Activated CD8-positive, alpha-beta T cell treated with anti-CD3 and anti-CD28 coated beads, Interleukin-2, amount 10 ng/mL, durations not matched to agents 7 days and 5 days (primary cell): ENCODE measurements around the gene BSND. TPM values are rescaled to one million over a fixed set of nuclear protein-coding genes. Genes with fewer than 3 reads are reported as not detected.

Experiments used
- ATAC-seq: fragments of 150-1000 bp; cut with Tn5 transposase; one replicate; pipeline ENCODE4 v1.10.0; 2021; ENCODE audit warnings: moderate library complexity
- CTCF ChIA-PET: fragments of 350-600 bp; sonication (Branson Sonifier 250); formaldehyde crosslinking; loops from one replicate; lab custom pipeline; 2021; ENCODE audit warnings: antibody characterized with exemption; lab: Charles Lee
- POLR2A ChIA-PET: fragments of 350-600 bp; sonication (Branson Sonifier 250); formaldehyde crosslinking; loops from one replicate; lab custom pipeline; 2021; ENCODE audit warnings: antibody characterized with exemption; lab: Charles Lee
- DNase-seq: peaks from one replicate; pipeline ENCODE4 v3.0.0-alpha.2; 2020
- H3K27ac Mint-ChIP-seq: one replicate; pipeline ENCODE4 v1.8.0; 2021; ENCODE audit warnings: mild to moderate bottlenecking, mixed read lengths
- H3K27me3 Mint-ChIP-seq: one replicate; pipeline ENCODE4 v1.8.0; 2021; ENCODE audit warnings: low read depth, mixed read lengths
- H3K36me3 Mint-ChIP-seq: one replicate; pipeline ENCODE4 v1.8.0; 2021; ENCODE audit warnings: low read depth, mixed read lengths
- H3K4me1 Mint-ChIP-seq: one replicate; pipeline ENCODE4 v1.8.0; 2021; ENCODE audit warnings: low read depth, mixed read lengths
- H3K4me3 Mint-ChIP-seq: one replicate; pipeline ENCODE4 v1.8.0; 2021; ENCODE audit warnings: mild to moderate bottlenecking, mixed read lengths
- H3K9me3 Mint-ChIP-seq: one replicate; pipeline ENCODE4 v1.8.0; 2022; ENCODE audit warnings: mixed read lengths; ENCODE audit not compliant: insufficient read depth
- total RNA-seq, 2 experiments: library from RNA; stranded (reverse); gene quantifications; one replicate each; pipeline ENCODE4 v1.2.3, GENCODE V29; 2021

The BSND gene
- total RNA-seq, 2 experiments from 2014 or later: 0.05 TPM; not detected in 1

- peak overlapping the region; percentile 87 for H3K27ac Mint-ChIP-seq
- POLR2A ChIA-PET: interaction anchor here (0.8 to 1.7 kb wide), 2 partner anchors 44 to 50 kb away, joined by 3 to 9 read pairs; no protein-coding TSS in a partner anchor
Measured at GRCh38 chr1:54995013-54995760, 3.5 kb upstream of the BSND start.

GRCh38 chr1:54995835-54996234 lies 2.9 kb upstream of the BSND start:
- no peaks in the 10 kb centered on the region for H3K36me3 Mint-ChIP-seq
- ChIA-PET CTCF (interaction anchor here (0.6 to 6.4 kb wide), 17 partner anchors 9 to 194 kb away, joined by 3 to 119 read pairs (median 4); partner anchors contain the start of genes DHCR24 and TTC22), POLR2A (interaction anchor here (0.8 to 1.7 kb wide), 2 partner anchors 45 to 51 kb away, joined by 3 to 9 read pairs; no protein-coding TSS in a partner anchor)
- H3K27ac Mint-ChIP-seq: peak overlapping the region; percentile 87
- H3K9me3 Mint-ChIP-seq: no peaks in the 10 kb centered on the region
- ATAC-seq (peak; percentile 79), DNase-seq (peak; percentile 81)
- H3K4me1 Mint-ChIP-seq: peaks cover 40% of the 10 kb centered on the region
- peak overlapping the region; percentile 42 for H3K4me3 Mint-ChIP-seq
- peaks cover 32% of the 10 kb centered on the region for H3K27me3 Mint-ChIP-seq

More at GRCh38 chr1:54995013-54995760, 3.5 kb upstream of the BSND start:
- CTCF ChIA-PET: interaction anchor here (1.0 to 6.4 kb wide), 10 partner anchors 8 to 65 kb away, joined by 3 to 119 read pairs (median 8); no protein-coding TSS in a partner anchor
- Mint-ChIP-seq H3K9me3 (no peaks in the 10 kb centered on the region), H3K27me3 (peaks cover 32% of the 10 kb centered on the region), H3K4me3 (no peak overlapping the region), H3K36me3 (no peaks in the 10 kb centered on the region), H3K4me1 (peaks cover 40% of the 10 kb centered on the region)
- ATAC-seq (no peak), DNase-seq (no peak)

GRCh38 chr1:54996359-54996868 lies 2.3 kb upstream of the BSND start:
- Mint-ChIP-seq H3K4me1 (peaks cover 40% of the 10 kb centered on the region), H3K36me3 (no peaks in the 10 kb centered on the region), H3K27ac (peak overlapping the region; percentile 87), H3K4me3 (peak overlapping the region; percentile 42), H3K9me3 (no peaks in the 10 kb centered on the region), H3K27me3 (peaks cover 32% of the 10 kb centered on the region)
- peak; percentile 82 for ATAC-seq
- ChIA-PET POLR2A (interaction anchor here (1.7 kb wide), 1 partner anchor 52 kb away, joined by 9 read pairs; no protein-coding TSS in a partner anchor), CTCF (interaction anchor here (0.6 to 6.4 kb wide), 20 partner anchors 9 to 195 kb away, joined by 3 to 119 read pairs (median 4); partner anchors contain the start of genes DHCR24 and TTC22)
- peak; percentile 86 for DNase-seq

GRCh38 chr1:54996869-54997710 lies 1.6 kb upstream of the BSND start:
- H3K4me1 Mint-ChIP-seq: peaks cover 40% of the 10 kb centered on the region
- CTCF ChIA-PET: interaction anchor here (0.7 to 6.4 kb wide), 15 partner anchors 8 to 196 kb away, joined by 3 to 119 read pairs (median 4); partner anchors contain the start of gene TTC22
- H3K36me3 Mint-ChIP-seq: no peaks in the 10 kb centered on the region
- ATAC-seq (peak; percentile 16), DNase-seq (no peak)
- POLR2A ChIA-PET: interaction anchor here (0.8 to 1.7 kb wide), 2 partner anchors 48 to 52 kb away, joined by 3 to 9 read pairs; no protein-coding TSS in a partner anchor
- peaks cover 32% of the 10 kb centered on the region for H3K27me3 Mint-ChIP-seq
- no peak overlapping the region for H3K27ac Mint-ChIP-seq
- H3K4me3 Mint-ChIP-seq: peak overlapping the region; percentile 42
- H3K9me3 Mint-ChIP-seq: no peaks in the 10 kb centered on the region

- POLR2A ChIA-PET: no interaction called here
Measured at GRCh38 chr1:54997711-54997986, 1.1 kb upstream of the BSND start.

GRCh38 chr1:54998100-54998499 lies 633 bp upstream of the BSND start:
- ATAC-seq (no peak), DNase-seq (no peak)
- ChIA-PET CTCF (interaction anchor here (0.9 to 6.4 kb wide), 3 partner anchors 9 to 53 kb away, joined by 3 to 119 read pairs (median 78); no protein-coding TSS in a partner anchor), POLR2A (no interaction called here)
- Mint-ChIP-seq H3K4me3 (no peak overlapping the region), H3K27ac (no peak overlapping the region), H3K4me1 (peaks cover 36% of the 10 kb centered on the region), H3K27me3 (peaks cover 32% of the 10 kb centered on the region), H3K9me3 (no peaks in the 10 kb centered on the region), H3K36me3 (no peaks in the 10 kb centered on the region)

More at GRCh38 chr1:54997711-54997986, 1.1 kb upstream of the BSND start:
- H3K9me3 Mint-ChIP-seq: no peaks in the 10 kb centered on the region
- H3K36me3 Mint-ChIP-seq: no peaks in the 10 kb centered on the region
- no peak overlapping the region for H3K4me3 Mint-ChIP-seq
- H3K4me1 Mint-ChIP-seq: peaks cover 39% of the 10 kb centered on the region
- no peak overlapping the region for H3K27ac Mint-ChIP-seq
- CTCF ChIA-PET: interaction anchor here (0.9 to 6.4 kb wide), 5 partner anchors 8 to 53 kb away, joined by 3 to 119 read pairs (median 7); no protein-coding TSS in a partner anchor
- DNase-seq (no peak), ATAC-seq (no peak)
- H3K27me3 Mint-ChIP-seq: peaks cover 32% of the 10 kb centered on the region

GRCh38 chr1:55000110-55001085 lies 1.7 kb downstream of the BSND start:
- Mint-ChIP-seq H3K27ac (no peak overlapping the region), H3K36me3 (no peaks in the 10 kb centered on the region), H3K4me1 (peaks cover 21% of the 10 kb centered on the region), H3K27me3 (peaks cover 23% of the 10 kb centered on the region), H3K4me3 (no peak overlapping the region), H3K9me3 (no peaks in the 10 kb centered on the region)
- ChIA-PET POLR2A (no interaction called here), CTCF (interaction anchor here (1.6 to 6.4 kb wide), 4 partner anchors 22 to 56 kb away, joined by 4 to 119 read pairs (median 14); no protein-coding TSS in a partner anchor)
- ATAC-seq: no peak
- no peak for DNase-seq

- CTCF ChIA-PET: interaction anchor here (1.0 to 3.5 kb wide), 2 partner anchors 15 to 56 kb away, joined by 4 to 23 read pairs; no protein-coding TSS in a partner anchor
- Mint-ChIP-seq H3K4me1 (peaks cover 11% of the 10 kb centered on the region), H3K36me3 (no peaks in the 10 kb centered on the region), H3K4me3 (no peak overlapping the region), H3K27me3 (peaks cover 14% of the 10 kb centered on the region), H3K27ac (no peak overlapping the region), H3K9me3 (no peaks in the 10 kb centered on the region)
- POLR2A ChIA-PET: no interaction called here
- ATAC-seq (no peak), DNase-seq (no peak)
Measured at GRCh38 chr1:55001311-55001710, 2.6 kb downstream of the BSND start.

GRCh38 chr1:55002686-55003085 lies 4.0 kb downstream of the BSND start:
- DNase-seq (no peak), ATAC-seq (no peak)
- Mint-ChIP-seq H3K9me3 (no peaks in the 10 kb centered on the region), H3K4me1 (no peaks in the 10 kb centered on the region), H3K27ac (no peak overlapping the region), H3K27me3 (peaks cover 6% of the 10 kb centered on the region), H3K36me3 (no peaks in the 10 kb centered on the region), H3K4me3 (no peak overlapping the region)
- ChIA-PET POLR2A (no interaction called here), CTCF (interaction anchor here (0.7 to 3.5 kb wide), 3 partner anchors 11 to 58 kb away, joined by 3 to 23 read pairs (median 6); no protein-coding TSS in a partner anchor)

- no peaks in the 10 kb centered on the region for H3K9me3 Mint-ChIP-seq
- ATAC-seq (peak; percentile 44), DNase-seq (no peak)
- H3K27me3 Mint-ChIP-seq: peaks cover 2% of the 10 kb centered on the region
- CTCF ChIA-PET: interaction anchor here (0.7 kb wide), 1 partner anchor 9 kb away, joined by 3 read pairs; no protein-coding TSS in a partner anchor
- POLR2A ChIA-PET: no interaction called here
- H3K36me3 Mint-ChIP-seq: no peaks in the 10 kb centered on the region
- no peaks in the 10 kb centered on the region for H3K4me1 Mint-ChIP-seq
- H3K27ac Mint-ChIP-seq: no peak overlapping the region
- H3K4me3 Mint-ChIP-seq: no peak overlapping the region
Measured at GRCh38 chr1:55005351-55006140, 6.8 kb downstream of the BSND start.
